ENCODE results near the gene CCDC92. TPM values are rescaled to one million over a fixed set of nuclear protein-coding genes. Genes with fewer than 3 reads are reported as not detected.

The CCDC92 gene
- total and polyA plus RNA-seq, 2 experiments from 2014 or later, result 49.3 to 67.0 TPM

DNA sequence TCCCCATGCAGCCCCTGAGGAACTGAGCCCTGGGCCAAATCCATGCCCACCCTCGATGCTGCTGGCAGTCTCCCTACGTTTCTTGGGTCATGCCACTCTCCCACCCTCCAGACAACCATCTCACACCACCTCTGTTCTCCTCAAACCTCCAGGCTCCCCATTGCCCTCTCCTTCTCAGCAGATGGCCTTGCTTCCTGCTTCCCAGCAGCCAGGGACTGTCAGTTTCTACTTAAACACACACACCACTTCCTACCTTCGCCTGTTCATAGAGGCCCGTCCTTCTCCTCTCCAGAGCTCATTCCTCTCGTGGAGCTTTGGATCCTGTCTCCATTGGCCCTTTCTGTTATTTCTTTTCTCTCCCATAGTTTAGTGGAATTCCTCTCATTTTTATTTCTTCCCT is 27.5 kb upstream of the CCDC92 start:
- TF ChIP-seq, protein P1, sequence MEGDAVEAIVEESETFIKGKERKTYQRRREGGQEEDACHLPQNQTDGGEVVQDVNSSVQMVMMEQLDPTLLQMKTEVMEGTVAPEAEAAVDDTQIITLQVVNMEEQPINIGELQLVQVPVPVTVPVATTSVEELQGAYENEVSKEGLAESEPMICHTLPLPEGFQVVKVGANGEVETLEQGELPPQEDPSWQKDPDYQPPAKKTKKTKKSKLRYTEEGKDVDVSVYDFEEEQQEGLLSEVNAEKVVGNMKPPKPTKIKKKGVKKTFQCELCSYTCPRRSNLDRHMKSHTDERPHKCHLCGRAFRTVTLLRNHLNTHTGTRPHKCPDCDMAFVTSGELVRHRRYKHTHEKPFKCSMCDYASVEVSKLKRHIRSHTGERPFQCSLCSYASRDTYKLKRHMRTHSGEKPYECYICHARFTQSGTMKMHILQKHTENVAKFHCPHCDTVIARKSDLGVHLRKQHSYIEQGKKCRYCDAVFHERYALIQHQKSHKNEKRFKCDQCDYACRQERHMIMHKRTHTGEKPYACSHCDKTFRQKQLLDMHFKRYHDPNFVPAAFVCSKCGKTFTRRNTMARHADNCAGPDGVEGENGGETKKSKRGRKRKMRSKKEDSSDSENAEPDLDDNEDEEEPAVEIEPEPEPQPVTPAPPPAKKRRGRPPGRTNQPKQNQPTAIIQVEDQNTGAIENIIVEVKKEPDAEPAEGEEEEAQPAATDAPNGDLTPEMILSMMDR (IDR thresholded peaks at IDR 0.05; ENCODE audit: low read depth, low read length), result no peak
- peaks cover 4% of the 10 kb centered on the region for H3K36me3 ChIP-seq

GRCh38 chr12:123998991-123999359 is 26.3 kb upstream of the CCDC92 start:
- Histone ChIP-seq H3K9me3 (ENCODE audit: low read depth) (no peaks in the 10 kb centered on the region), H3K4me1 (ENCODE audit: low read depth) (peaks cover 88% of the 10 kb centered on the region), H3K27me3 (no peaks in the 10 kb centered on the region), H3K27ac (peak overlapping the region; percentile 92), H3K36me3 (peaks cover 4% of the 10 kb centered on the region), H3K4me3 (no peak overlapping the region)
- TF ChIP-seq, protein P1 (IDR thresholded peaks at IDR 0.05; ENCODE audit: low read depth, low read length), result no peak
- peak in 1 of 2 donors; percentile 57 for DNase-seq (ENCODE audit: low read depth in 1 of 2, low spot score in 1 of 2)

More for the DNA sequence above, 27.5 kb upstream of the CCDC92 start:
- no peak overlapping the region for H3K4me3 ChIP-seq
- no peaks in the 10 kb centered on the region for H3K9me3 ChIP-seq (ENCODE audit: low read depth)
- H3K27me3 ChIP-seq, result no peaks in the 10 kb centered on the region
- H3K27ac ChIP-seq, result peak overlapping the region; percentile 92
- H3K4me1 ChIP-seq (ENCODE audit: low read depth), result peaks cover 80% of the 10 kb centered on the region
- DNase-seq (ENCODE audit: low read depth in 1 of 2, low spot score in 1 of 2), result no peak

- H3K27ac ChIP-seq, result peak overlapping the region; percentile 92
- no peaks in the 10 kb centered on the region for H3K27me3 ChIP-seq
- TF ChIP-seq, protein P1 (IDR thresholded peaks at IDR 0.05; ENCODE audit: low read depth, low read length), result no peak
- peaks cover 4% of the 10 kb centered on the region for H3K36me3 ChIP-seq
- H3K4me3 ChIP-seq, result no peak overlapping the region
- H3K4me1 ChIP-seq (ENCODE audit: low read depth), result peaks cover 93% of the 10 kb centered on the region
- no peaks in the 10 kb centered on the region for H3K9me3 ChIP-seq (ENCODE audit: low read depth)
- DNase-seq (ENCODE audit: low read depth in 1 of 2, low spot score in 1 of 2), result peak in 1 of 2 donors; percentile 51
Observed at GRCh38 chr12:123998344-123998990, 25.8 kb upstream of the CCDC92 start.

DNA sequence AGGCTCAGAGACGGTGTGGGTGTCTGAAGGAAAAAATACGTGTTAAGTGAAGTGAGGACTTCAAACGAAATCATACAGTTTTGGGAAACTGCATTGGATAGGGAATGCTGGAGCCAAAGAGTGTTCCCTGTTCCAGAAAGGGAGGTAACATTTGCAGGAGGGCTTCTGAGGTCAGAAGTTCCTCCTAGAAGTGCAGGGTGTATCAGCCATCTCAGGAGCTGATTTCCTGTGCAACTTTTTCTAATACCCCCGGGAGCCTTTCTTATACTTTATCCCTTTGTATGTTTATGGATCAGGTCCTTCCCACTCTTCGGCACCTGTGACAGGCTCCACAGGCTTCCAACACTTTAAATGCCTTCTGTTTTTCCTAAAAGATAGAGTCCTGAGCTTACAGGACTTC is 25.3 kb upstream of the CCDC92 start:
- peaks cover 4% of the 10 kb centered on the region for H3K36me3 ChIP-seq
- H3K4me3 ChIP-seq, result no peak overlapping the region
- H3K27ac ChIP-seq, result peak overlapping the region; percentile 92
- no peaks in the 10 kb centered on the region for H3K27me3 ChIP-seq
- H3K4me1 ChIP-seq (ENCODE audit: low read depth), result peaks cover 97% of the 10 kb centered on the region
- TF ChIP-seq, protein P1 (IDR thresholded peaks at IDR 0.05; ENCODE audit: low read depth, low read length), result no peak
- DNase-seq (ENCODE audit: low read depth in 1 of 2, low spot score in 1 of 2), result no peak
- H3K9me3 ChIP-seq (ENCODE audit: low read depth), result no peaks in the 10 kb centered on the region

GRCh38 chr12:123997033-123997822 is 24.6 kb upstream of the CCDC92 start:
- no peaks in the 10 kb centered on the region for H3K9me3 ChIP-seq (ENCODE audit: low read depth)
- H3K27ac ChIP-seq, result peak overlapping the region; percentile 92
- no peaks in the 10 kb centered on the region for H3K27me3 ChIP-seq
- TF ChIP-seq, protein P1 (IDR thresholded peaks at IDR 0.05; ENCODE audit: low read depth, low read length), result no peak
- H3K4me1 ChIP-seq (ENCODE audit: low read depth), result peaks cover 97% of the 10 kb centered on the region
- no peak for DNase-seq (ENCODE audit: low read depth in 1 of 2, low spot score in 1 of 2)
- peaks cover 4% of the 10 kb centered on the region for H3K36me3 ChIP-seq
- no peak overlapping the region for H3K4me3 ChIP-seq
